ENCODE results near the gene NSDHL. TPM values are rescaled to one million over a fixed set of nuclear protein-coding genes. Genes with fewer than 3 reads are reported as not detected.

NSDHL gene
- total RNA-seq, 2 experiments from 2014 or later: 13.7 to 20.2 TPM

DNA sequence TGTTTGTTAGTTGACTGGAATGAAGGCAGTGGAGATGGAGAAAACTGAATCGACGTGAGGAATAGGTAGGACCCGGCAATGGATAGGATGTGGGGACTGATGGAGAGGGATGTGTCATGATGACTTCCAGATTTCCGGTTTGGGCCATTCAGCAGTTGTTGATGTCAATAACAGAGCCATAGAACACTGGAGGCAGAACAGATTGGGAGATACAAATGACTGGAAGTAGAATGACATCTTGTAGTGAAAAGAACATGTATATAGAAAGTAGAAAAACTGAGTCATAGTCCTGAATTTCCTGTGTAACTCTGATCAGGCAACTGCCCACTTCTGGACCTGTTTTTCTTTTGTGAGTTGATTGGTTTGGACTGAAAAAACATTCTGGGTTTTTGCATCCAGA is 24.8 kb upstream of the NSDHL start:
- BruUV-seq (replicated peaks): no TSS peak
- CTCF ChIA-PET (ENCODE audit: unreplicated experiment): no interaction called here
- POLR2A ChIA-PET: no interaction called here
- DNase-seq (ENCODE audit: low spot score): no peak
- Histone ChIP-seq H4K20me1 (ENCODE audit: insufficient read depth, low read length) (no peaks in the 10 kb centered on the region), H3K9me2 (ENCODE audit: insufficient read depth, low read length) (no peaks in the 10 kb centered on the region), H3K27ac (ENCODE audit: low read depth, low read length, poor library complexity, severe bottlenecking) (no peak overlapping the region), H3K9me3 (ENCODE audit: low read length) (no peaks in the 10 kb centered on the region), H3K4me1 (ENCODE audit: insufficient read depth, low read length, poor library complexity, severe bottlenecking) (no peaks in the 10 kb centered on the region), H3K4me3 (ENCODE audit: low read depth, low read length, poor library complexity, severe bottlenecking) (no peak overlapping the region), H3K4me2 (ENCODE audit: low read length) (no peak overlapping the region), H3K36me3 (ENCODE audit: insufficient read depth, low read length) (no peaks in the 10 kb centered on the region), H3K79me2 (ENCODE audit: insufficient read depth, low read depth, low read length) (no peaks in the 10 kb centered on the region), H2AFZ (ENCODE audit: low read length) (no peak overlapping the region)
- TF ChIP-seq EZH2phosphoT487 (IDR thresholded peaks at IDR 0.05; ENCODE audit: borderline replicate concordance, low read depth, low read length): no peak
- TF ChIP-seq, protein P1, sequence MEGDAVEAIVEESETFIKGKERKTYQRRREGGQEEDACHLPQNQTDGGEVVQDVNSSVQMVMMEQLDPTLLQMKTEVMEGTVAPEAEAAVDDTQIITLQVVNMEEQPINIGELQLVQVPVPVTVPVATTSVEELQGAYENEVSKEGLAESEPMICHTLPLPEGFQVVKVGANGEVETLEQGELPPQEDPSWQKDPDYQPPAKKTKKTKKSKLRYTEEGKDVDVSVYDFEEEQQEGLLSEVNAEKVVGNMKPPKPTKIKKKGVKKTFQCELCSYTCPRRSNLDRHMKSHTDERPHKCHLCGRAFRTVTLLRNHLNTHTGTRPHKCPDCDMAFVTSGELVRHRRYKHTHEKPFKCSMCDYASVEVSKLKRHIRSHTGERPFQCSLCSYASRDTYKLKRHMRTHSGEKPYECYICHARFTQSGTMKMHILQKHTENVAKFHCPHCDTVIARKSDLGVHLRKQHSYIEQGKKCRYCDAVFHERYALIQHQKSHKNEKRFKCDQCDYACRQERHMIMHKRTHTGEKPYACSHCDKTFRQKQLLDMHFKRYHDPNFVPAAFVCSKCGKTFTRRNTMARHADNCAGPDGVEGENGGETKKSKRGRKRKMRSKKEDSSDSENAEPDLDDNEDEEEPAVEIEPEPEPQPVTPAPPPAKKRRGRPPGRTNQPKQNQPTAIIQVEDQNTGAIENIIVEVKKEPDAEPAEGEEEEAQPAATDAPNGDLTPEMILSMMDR (conservative IDR thresholded peaks at IDR 0.05; ENCODE audit: low read length): no peak
- intact Hi-C loops (cut with micrococcal nuclease; ENCODE audit: unreplicated experiment): no loop called here

DNA sequence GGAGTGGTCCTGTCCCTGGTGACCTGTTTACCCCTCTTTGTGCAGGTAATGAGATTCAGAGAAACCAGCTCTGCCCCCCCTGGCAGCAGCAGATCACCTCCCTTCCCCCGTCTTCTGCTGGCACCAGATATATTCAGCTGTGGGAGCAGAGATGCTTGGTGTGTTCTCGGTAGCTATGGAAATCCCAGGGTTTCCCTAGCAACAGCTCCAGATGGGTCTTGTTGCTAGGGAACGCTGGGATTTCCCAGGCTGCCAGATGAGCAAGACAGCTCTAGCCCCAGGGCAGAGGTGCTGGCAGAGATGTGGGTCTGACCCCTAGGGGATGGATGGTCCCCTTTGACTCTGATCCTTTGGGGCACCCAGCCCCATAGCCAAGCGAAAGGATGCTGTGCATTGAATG is 20.5 kb upstream of the NSDHL start:
- TF ChIP-seq, protein P1 (conservative IDR thresholded peaks at IDR 0.05; ENCODE audit: low read length): no peak
- TF ChIP-seq EZH2phosphoT487 (IDR thresholded peaks at IDR 0.05; ENCODE audit: borderline replicate concordance, low read depth, low read length): no peak
- DNase-seq (ENCODE audit: low spot score): no peak
- H3K79me2 ChIP-seq (ENCODE audit: insufficient read depth, low read depth, low read length): no peaks in the 10 kb centered on the region

DNA sequence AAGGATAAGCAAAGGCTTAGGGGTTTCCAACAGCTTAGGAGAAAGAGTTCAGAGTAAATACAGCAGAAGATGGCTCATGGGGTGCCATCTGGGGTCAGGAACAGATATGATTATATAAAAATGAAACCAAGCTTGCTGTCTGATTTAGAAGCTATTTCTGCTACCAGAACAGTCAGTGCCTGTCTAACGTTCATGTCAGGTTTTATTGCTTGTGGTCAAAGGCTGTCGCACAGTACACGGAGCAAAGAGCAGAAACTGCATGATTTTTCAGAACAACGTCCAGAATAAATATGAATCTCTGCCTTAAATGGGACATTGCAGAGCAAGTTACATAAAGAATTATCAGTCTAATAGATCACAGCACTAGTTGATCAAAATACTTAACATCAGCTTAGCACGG is 17.7 kb upstream of the NSDHL start:
- POLR2A ChIA-PET: no interaction called here
- CTCF ChIA-PET (ENCODE audit: unreplicated experiment): no interaction called here
- DNase-seq (ENCODE audit: low spot score): no peak
- Histone ChIP-seq H4K20me1 (ENCODE audit: insufficient read depth, low read length) (no peaks in the 10 kb centered on the region), H3K27ac (ENCODE audit: low read depth, low read length, poor library complexity, severe bottlenecking) (no peak overlapping the region), H3K4me2 (ENCODE audit: low read length) (no peak overlapping the region), H2AFZ (ENCODE audit: low read length) (no peak overlapping the region), H3K36me3 (ENCODE audit: insufficient read depth, low read length) (no peaks in the 10 kb centered on the region), H3K9me2 (ENCODE audit: insufficient read depth, low read length) (no peaks in the 10 kb centered on the region), H3K9me3 (ENCODE audit: low read length) (no peaks in the 10 kb centered on the region), H3K4me3 (ENCODE audit: low read depth, low read length, poor library complexity, severe bottlenecking) (no peak overlapping the region), H3K4me1 (ENCODE audit: insufficient read depth, low read length, poor library complexity, severe bottlenecking) (no peaks in the 10 kb centered on the region), H3K79me2 (ENCODE audit: insufficient read depth, low read depth, low read length) (no peaks in the 10 kb centered on the region)
- no TSS peak for BruUV-seq (replicated peaks)
- TF ChIP-seq, protein P1 (conservative IDR thresholded peaks at IDR 0.05; ENCODE audit: low read length): no peak
- intact Hi-C loops (cut with micrococcal nuclease; ENCODE audit: unreplicated experiment): no loop called here

More for the DNA sequence above, 20.5 kb upstream of the NSDHL start:
- Histone ChIP-seq H3K9me3 (ENCODE audit: low read length) (no peaks in the 10 kb centered on the region), H3K4me2 (ENCODE audit: low read length) (no peak overlapping the region), H3K27ac (ENCODE audit: low read depth, low read length, poor library complexity, severe bottlenecking) (no peak overlapping the region), H3K9me2 (ENCODE audit: insufficient read depth, low read length) (no peaks in the 10 kb centered on the region), H3K36me3 (ENCODE audit: insufficient read depth, low read length) (no peaks in the 10 kb centered on the region), H2AFZ (ENCODE audit: low read length) (no peak overlapping the region), H4K20me1 (ENCODE audit: insufficient read depth, low read length) (no peaks in the 10 kb centered on the region), H3K4me3 (ENCODE audit: low read depth, low read length, poor library complexity, severe bottlenecking) (no peak overlapping the region), H3K4me1 (ENCODE audit: insufficient read depth, low read length, poor library complexity, severe bottlenecking) (no peaks in the 10 kb centered on the region)
- BruUV-seq (replicated peaks): no TSS peak
- POLR2A ChIA-PET: no interaction called here
- intact Hi-C loops (cut with micrococcal nuclease; ENCODE audit: unreplicated experiment): no loop called here
- CTCF ChIA-PET (ENCODE audit: unreplicated experiment): no interaction called here
